NCI-H2227 (cell line): ENCODE measurements around the gene ARHGAP10.
A peak's percentile ranks its signal among the peaks of the same experiment; 100 is the strongest.

ENCODE experiments used
- DNase-seq: peaks from one replicate; lab custom pipeline; 2025; ENCODE audit not compliant: unreplicated experiment; lab: John Stamatoyannopoulos, UW

ARHGAP10 gene

GRCh38 chr4:147844781-147845180 is 112.9 kb downstream of the ARHGAP10 start:
- no peak for DNase-seq

DNA sequence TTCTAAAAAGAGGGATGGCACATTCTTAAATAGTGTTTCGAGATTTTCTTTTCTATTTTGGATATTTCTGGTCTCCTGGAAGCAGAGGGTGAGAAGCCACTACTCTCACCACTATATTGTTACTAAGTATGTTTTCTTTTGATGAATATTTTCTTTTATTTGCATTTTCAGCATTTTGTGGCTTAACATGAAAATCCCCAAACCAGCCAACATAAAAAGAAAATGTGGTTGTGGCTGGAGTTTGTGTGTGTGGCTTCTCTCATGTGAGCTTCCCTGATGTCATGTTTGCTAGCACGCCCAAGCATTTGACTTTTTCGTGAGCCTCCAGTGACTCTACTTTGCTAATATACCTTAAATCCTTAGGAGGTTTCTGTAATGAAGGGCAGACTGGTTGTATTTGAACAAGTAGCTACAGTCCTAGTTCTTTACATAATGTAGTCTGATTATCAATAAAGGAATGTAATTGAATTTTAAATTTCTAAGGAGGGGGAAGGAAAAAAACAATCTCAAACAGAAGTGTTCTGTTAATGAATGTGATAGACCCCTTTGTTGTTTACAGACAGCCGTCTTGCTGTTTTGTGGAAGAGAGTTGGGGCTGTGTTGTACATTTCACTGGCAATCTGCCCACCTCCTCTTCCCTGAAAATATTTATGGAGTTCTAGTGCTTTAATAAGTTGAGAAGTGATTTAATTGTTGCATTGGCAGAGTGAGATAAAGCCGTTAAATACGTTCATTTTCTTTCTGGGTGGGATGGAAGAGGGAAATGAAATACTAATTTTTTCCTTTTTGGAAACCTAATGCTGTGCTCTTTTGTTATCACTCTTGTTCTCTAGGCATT is 114.6 kb downstream of the ARHGAP10 start:
- no peak for DNase-seq

GRCh38 chr4:147847751-147848590 is 116.1 kb downstream of the ARHGAP10 start:
- DNase-seq: no peak

- no peak for DNase-seq
These were observed 116.7 kb downstream of the ARHGAP10 start for GRCh38 chr4:147848634-147849033.

DNA sequence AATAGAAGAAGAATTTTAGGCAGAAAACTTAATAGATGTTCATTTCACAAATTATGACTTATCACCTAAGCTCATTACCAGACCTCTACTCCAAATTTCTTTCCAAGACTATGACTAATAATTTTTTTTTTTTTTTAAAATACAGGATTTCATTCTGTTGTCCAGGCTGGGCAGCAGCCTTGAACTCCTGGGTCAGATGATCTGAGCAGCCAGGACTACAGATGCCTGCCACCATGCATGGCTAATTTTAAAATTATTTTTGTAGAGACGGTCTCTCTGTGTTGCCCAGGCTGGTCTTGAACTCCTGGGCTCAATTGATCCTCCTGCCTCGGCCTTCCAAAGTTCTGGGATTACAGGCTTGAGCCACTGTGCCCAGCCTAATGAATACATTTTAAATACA is 119.2 kb downstream of the ARHGAP10 start:
- DNase-seq: no peak

GRCh38 chr4:147853706-147854105 is 121.8 kb downstream of the ARHGAP10 start:
- DNase-seq: no peak

- no peak for DNase-seq
These were observed 122.3 kb downstream of the ARHGAP10 start for GRCh38 chr4:147854154-147854553.

- DNase-seq: no peak
These were observed 123.7 kb downstream of the ARHGAP10 start for GRCh38 chr4:147855571-147856009.

- DNase-seq: no peak
These were observed 129.1 kb downstream of the ARHGAP10 start for GRCh38 chr4:147860960-147861359.

GRCh38 chr4:147862043-147862692 is 130.3 kb downstream of the ARHGAP10 start:
- no peak for DNase-seq

GRCh38 chr4:147863111-147863747 is 131.3 kb downstream of the ARHGAP10 start:
- no peak for DNase-seq

DNA sequence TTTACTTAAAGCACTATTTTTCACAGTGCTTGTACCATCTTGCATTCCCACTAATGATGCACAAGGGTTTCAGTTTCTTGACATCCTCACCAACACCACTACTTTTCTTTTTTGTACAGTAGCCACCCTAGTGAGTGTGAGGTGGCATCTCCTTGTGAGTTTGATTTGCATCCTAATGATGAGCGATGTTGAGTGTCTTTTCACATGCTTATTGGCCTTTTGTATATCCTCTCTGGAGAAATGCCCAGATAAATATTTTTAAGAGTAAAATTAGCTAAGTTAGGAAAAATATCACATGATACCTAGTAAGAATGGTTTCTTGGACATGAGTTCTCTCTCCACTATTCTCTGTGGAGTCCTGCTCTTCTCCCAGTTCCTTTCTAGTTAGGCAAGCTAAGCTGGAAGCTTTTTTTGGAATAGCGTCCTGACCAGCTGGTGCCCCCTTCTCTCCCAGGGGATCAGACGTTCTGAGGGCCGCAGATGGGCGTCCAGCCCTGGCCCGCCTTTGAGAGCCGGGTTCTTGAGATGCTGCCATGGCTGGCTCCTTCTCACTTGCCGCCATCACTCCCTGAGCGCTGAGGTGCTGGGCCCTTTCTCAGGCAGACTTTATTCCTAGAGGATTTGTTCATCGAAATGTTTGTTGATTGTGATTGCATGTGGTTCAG is 132.1 kb downstream of the ARHGAP10 start:
- DNase-seq: no peak

DNA sequence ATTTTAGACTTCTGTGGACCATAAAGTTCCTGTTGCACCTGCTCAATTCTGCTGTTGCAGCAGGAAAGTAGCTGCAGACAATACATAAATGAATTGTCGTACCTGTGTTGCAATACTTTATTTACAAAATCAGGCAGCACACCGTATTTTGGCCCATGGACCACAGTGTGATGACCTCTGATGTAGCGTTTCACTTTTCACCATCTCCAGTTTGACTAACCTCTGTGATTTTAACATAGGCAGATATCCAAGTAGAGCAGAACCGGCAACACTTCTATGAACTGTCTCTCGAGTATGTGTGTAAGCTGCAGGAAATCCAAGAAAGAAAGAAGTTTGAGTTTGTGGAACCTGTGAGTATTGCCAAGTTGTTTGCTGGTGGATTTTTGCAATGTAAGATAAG is 132.7 kb downstream of the ARHGAP10 start:
- DNase-seq: no peak

GRCh38 chr4:147865926-147866325 is 134.0 kb downstream of the ARHGAP10 start:
- no peak for DNase-seq

DNA sequence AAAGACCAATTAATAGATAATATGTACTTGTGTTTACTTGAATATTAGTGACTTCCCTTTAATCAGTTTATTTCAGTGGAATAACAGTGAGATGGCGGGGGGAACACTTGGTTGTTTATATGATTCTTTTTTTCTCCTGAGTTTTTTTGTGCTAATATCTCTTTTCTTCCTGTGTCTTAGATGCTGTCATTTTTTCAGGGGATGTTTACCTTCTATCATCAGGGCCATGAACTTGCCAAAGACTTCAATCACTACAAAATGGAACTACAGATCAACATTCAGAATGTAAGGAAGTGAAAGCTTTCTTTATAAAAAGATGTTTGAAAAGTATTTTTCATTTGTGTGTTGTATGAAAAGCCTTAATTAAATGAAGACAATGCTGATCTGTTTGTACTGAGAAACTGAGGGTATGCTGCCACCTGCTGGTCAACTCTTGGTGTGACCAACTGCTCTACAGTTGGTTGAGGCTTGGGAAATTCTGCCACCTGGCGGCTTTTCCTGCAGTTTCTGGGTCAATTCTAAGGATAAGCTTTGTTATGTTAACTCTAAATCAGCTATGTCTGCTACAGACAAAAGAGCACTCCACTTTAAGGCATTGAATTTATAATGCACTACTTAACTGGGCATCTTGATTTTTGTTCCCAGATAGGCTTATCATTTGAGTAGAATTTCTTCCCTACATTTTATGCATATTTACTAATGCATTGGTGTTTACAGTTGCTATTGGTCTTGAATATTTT is 134.8 kb downstream of the ARHGAP10 start:
- DNase-seq: peak; percentile 74

GRCh38 chr4:147874109-147874508 is 142.2 kb downstream of the ARHGAP10 start:
- no peak for DNase-seq

DNA sequence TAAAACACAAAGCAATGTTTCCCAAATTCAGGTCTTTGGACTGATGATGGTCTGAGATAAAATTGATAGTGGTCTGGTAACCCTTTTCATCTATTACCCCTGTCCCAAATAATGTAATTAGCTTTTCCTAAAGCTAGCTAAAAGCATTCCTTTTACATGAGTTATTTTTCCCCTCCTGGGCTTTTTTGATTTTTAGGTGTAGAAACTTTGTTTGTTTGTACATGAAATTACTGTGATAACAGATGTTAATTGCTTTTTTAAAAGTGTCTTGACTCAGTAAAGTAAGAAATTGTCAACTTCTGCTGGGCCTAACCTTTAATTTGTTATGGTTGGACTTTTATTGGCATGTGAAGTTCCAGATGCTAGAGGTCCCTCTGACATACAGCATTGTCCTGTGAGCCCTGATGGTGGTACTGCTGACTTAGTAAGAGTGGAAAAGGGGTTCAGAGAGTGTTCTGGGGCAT is 145.5 kb downstream of the ARHGAP10 start:
- no peak for DNase-seq

DNA sequence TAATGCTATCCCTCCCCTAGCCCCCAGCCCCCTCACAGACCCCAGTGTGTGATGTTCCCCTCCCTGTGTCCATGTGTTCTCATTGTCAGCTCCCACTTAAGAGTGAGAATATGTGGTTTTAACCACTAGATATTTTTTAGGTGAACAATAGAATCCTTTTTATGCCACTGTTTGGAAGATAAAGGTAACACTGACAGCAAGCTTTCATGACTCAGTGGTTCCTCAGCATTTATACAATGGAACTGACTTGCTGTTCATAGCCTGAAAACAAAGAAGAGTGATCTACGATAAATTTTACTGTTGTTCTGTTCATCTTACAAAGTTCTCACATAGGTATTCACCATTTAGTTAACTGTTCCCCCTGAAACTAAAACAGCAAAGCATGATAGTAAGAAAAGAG is 147.8 kb downstream of the ARHGAP10 start:
- DNase-seq: no peak

- no peak for DNase-seq
These were observed 148.6 kb downstream of the ARHGAP10 start for GRCh38 chr4:147880511-147880910.

- no peak for DNase-seq
These were observed 152.6 kb downstream of the ARHGAP10 start for GRCh38 chr4:147884536-147884935.
